Inferior parietal cortex (tissue), 1 donor: Measurements from ENCODE around the gene TXNRD2.

Experiments used
- DNase-seq: peaks from one replicate; pipeline ENCODE4 v3.0.0-alpha.2; 2016; ENCODE audit errors: extremely low spot score

The TXNRD2 gene

DNA sequence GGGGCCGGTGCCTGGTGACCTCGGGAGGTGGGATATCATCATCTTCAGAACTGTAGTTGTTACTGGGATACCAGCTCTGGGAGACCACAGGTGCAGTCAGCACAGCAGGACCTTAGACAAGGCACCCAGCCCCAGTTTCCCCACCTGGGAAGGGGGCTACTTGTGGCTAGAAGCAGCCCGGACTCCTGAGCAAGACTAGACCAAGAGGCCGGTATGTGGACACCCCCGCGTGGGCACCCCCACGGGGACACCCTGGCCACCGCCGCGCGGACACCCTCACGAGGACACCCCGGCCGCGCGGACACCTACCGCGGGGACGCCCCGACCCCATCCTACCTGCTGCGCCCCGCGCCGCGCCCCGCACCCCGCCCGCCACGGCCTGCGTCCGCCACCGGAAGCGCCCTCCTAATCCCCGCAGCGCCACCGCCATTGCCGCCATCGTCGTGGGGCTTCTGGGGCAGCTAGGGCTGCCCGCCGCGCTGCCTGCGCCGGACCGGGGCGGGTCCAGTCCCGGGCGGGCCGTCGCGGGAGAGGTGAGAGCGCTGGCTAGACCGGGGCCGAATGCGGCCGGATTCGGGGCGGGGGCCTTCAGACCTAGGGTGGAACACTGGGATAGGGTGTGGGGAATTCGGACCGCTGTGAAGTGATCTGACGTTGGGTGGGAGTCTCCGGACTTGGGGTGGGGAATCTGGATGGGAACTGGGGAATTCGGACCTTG lies at the start of gene TXNRD2, which contains the start of gene COMT:
TXNRD2 (minus strand) TSS at position 454 of the 718 bp plus-strand sequence; CDS start at position 439, 15 bp downstream.
COMT (plus strand) TSS at position 408 of the 718 bp plus-strand sequence. CDS start 20,755 bp downstream, outside the sequence.
- peak; percentile 65 for DNase-seq

DNA sequence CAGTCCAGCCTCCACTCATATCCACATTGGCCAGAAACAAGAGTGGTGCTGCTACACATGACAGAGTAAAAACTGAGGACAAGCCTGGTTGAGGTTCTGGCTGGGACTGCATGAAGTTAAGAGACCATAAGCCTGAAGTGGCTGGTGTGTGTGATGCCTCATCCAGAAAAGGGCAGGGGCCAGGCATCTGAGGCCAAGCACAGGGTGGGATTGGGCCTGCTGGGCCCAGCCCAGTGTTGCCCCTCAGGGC lies 49.7 kb upstream of the TXNRD2 start:
- DNase-seq, result no peak

DNA sequence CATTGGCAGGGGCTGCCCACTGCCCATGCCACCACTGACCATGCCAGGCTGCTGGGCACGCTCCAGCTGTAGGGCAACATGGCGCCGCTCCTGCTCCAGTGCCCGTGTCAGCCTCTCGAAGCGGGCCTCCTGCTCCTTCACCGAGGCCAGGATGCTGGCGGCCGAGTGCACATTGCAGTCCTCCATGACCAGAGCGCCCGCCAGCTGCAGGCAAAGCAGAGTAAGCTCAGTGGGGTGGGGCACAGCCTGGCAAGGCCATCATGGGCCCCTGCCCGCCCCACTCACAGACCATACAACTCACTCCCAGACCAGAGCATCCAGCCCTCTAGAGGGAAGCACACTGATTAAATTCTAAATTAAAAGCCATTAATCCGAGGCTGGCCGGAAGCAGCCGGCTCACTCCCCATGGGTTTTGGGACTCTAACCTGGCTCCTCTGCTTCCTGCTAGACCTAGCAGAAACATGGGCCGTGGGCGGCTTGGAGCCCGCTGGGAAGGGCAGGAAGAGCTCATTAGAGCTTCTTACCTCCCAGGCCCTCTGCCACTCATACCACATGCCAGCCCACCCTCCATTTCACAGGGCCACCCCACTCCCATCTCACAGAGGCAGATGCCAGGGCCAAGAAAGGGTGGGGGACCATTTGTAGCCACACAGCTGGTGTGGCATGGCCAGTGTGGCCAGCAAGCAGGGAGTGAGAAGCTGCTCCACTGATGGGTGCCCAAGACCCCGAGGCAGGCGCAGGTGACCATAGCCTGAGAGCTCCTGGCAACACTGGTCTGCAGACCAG lies 49.2 kb upstream of the TXNRD2 start:
- no peak for DNase-seq

DNA sequence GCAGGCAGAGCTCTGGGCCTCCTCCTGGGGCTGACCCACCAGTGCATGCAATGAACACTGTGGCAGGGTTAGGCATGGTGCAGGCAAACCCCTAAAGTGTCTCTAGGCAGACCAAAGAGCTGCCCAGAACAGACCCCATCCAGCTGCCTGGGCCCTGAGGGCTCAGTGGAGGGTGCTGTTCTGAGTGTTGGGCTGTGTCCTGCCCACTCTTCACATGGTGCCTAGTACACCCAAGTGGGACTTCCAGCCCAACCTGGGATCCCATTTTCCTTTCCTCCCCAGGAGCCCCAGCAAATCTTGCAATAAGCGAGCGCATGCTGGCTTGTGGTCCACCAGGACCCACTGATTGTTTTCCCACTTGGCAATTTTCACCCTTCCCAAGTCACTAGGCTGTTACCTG lies 48.6 kb upstream of the TXNRD2 start:
- DNase-seq, result no peak

DNA sequence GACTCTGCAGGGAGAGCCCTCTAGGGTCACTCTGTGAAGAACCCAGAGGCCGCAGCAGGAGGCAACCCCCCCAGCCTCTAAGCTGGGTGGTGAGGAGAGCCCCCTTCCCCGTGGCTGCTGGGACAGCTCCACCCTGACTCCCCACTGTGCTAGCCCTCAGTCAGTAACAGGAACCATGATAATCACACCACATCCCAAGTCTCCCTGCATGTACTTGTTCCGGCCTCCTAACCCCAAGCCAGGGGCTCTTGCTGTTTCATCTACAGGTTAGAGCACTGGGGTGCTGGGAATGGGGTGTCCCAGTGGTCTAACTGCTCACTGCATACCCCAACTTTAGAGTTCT lies 48.1 kb upstream of the TXNRD2 start:
- DNase-seq, result no peak

DNA sequence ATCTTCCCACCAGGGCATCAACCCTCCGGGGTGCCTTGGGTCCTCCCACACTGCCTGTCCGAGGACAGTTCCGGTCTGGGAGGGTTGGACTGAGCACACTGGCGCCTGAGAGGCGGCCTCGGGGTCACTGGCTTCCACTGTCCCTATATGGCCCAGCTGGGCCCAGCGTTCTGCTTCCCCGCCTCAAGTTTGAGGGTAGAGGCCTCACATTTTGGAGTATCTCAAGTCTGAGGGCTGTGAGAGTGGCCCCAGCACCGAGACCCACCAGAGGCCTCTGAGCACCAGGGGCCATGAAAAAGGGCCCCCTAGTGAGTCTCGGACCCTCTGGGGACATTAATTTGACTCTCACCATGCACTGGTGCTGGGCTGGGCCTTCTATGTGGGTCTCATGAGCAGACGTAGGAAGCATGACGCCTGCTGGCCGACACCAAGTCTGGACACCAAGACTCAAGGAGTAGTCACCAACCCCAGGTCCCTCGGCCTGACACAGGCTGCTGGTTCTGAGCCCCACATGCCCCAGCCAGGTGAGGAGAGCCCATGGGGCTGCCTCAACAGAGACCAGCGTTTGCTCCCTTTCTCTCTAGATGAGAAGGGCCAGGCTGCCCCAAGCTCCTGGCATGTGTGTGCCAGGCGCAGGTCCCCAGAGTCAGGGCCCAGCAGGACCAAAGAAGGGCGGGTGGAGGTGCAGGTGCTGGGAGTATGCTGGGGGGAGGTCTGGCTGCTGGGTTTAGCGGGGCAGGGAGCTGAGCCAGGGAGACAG lies 47.5 kb upstream of the TXNRD2 start:
- DNase-seq, result no peak

DNA sequence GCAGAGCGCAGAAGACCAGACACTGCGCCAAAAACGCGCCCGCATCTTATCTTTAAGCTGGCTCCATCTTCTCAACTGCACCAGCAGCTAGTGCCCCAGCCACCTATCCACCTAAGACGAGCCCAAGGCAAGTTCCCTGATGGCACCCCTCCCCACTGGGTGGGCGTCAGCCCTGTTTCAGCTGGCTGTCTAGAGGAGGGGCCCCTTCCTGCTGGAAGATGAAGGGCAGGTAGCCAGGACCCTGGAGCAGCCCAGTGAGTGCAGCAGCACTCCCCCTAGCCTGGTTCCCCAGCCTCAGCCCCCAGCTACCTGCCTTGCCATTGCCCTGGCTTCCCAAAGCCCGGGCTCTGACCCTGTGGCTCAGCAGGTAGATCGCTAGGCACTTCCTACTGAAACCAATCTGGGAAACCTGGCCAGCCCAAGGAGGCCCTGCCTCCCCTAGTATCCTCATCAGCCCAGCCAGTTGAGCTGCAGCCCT lies 46.8 kb upstream of the TXNRD2 start:
- DNase-seq, result no peak

DNA sequence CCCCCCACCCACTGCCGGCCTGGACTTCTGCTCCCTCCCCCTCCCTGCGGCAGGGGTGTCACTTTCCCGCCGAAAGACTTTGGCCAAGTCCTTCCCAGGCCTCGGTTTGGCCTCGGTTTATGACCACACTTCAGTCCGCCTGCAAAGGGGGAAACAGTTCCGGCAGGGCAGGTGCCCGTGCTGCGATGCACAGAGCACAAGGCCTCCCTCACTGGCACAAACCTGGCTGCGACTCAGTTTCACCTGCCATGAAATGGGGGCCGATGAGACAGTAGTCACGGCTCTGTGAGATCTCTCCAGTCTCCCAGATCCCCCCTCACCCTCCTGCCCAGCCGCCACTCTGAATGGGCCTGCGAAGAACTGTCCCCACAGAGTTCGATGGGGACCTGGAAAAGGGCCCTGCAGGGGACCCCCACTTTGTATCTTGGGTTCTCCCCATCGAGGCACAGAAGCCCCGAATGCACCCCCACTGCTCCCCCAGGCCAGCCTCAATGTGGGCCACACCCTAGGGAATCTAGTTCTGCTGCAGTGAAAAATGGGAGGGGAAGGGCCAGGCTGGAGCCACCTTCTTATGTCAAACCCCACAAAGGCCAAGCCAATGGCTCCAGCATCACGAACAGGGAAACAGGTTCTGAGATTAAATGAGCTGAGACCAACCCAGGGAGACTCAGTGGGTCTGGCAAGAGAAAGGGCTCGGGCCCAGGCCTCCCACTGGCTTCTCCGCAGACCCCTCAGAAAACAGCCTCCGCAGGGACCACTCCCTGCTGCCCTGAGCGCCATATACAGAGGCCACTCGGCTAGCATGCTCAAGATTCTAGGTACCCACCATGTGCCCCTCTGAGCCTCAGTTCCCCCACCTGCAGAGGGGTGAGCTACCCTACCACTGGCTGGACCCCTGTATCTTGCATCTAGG lies 46.0 kb upstream of the TXNRD2 start:
- no peak for DNase-seq

DNA sequence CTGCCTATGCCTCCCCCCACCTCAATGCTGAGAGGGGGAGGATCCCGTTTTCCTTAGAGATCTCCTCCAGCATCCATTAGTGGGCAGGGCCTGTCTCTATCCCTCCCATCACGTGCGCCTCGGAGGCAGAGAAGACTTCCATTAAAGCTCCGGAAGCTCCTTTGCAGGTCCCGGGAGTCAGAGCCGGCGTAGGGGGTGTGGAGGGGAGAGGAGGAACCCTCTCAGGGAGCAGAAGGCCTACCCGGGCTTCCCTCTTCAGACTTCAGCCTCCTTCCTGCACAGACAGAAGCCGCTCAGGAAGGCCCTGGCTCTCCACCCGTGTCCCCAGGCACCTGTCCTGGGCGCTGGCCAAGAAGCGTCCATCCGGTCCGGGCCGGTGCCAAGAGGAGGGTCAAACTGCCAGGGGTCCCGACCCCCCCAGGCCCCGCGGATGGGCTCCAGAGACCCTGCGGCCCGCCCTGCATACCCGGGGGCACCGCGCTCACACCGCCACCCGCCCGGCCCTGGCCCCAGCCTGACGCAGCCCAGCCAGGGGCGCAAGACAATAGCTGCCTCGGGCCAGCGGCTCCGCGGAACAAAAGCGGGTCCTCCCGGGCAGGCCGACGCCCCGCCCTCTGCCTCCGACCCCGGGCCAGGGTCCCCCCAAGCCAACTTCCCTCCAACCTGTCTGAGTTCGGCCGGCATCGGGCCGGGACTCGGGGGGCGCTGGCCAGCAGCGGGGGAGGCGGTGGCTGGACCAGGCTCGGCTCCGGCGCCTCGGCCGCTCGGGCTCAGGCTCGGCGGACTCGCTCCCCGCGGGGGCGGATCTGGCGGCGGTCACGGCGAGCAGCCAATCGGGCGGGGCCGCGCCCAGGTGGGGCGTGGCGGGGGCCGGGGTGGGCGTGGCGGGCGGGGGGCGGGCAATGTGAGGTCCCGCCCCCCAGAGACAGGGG lies 45.1 kb upstream of the TXNRD2 start:
- peak; percentile 59 for DNase-seq

DNA sequence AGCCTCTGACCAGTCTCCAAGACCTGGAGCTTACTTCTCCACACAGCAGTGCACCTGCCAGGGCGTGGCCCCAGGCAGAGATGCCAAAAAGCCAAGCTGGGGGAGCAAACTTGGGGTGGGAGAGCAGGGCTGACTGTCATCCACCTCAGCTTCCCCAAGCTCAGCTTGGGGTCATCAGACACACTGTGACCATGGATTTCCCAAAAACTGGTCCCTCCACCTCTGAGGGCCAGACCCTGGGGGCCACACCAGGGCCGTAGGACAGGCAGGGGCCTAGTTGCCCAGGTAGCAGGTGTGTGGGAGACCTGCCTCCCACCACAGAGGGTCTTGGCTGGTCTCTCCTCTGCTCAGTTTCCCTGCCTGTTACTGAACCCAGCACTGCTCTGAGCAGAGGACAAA lies 44.4 kb upstream of the TXNRD2 start:
- no peak for DNase-seq

DNA sequence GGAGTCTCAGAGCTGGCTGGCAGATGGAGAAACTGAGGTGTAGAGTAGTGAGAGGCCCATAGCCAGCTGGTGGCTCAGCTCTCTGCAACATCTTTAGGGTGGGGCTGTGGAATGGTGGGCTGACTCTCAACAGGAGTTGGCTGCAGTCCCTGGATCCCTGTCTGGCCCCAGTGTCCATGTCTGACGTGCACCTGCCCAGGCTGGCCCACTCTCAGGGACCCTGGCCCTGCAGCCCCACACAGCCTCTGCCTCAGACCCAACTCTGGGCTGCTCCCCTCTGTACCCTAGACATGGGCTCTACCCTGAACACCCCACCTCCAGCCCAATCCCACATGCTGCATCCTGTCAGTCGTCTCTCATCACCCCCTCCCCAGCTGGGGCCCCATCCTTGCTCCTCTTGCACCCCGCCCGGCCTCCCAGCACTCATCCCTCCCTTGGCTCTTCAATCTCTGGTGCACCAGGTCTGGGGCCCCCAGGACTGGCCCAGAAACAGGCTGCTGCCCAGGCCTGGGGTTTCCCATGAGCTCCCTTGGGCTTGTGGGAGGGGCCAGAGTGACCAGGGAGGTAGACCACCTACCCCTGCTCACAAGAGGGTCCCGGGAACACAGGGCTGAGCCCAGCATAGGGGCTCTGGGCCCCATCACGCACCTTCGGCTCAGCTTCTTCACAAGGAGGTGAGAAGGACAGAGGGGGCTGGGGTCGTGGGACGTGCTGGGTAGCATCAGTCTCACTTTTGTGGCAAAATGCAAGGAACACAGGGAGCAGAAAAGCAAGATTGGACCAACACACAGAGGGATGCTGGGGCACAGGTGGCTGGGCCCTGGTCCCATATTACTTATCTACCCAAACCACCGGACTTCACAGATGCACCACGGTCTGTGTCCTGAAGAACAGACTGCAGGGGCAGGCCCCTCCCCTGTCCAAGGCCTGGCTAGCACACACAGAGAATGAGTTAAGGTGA lies 43.5 kb upstream of the TXNRD2 start:
- DNase-seq, result no peak

DNA sequence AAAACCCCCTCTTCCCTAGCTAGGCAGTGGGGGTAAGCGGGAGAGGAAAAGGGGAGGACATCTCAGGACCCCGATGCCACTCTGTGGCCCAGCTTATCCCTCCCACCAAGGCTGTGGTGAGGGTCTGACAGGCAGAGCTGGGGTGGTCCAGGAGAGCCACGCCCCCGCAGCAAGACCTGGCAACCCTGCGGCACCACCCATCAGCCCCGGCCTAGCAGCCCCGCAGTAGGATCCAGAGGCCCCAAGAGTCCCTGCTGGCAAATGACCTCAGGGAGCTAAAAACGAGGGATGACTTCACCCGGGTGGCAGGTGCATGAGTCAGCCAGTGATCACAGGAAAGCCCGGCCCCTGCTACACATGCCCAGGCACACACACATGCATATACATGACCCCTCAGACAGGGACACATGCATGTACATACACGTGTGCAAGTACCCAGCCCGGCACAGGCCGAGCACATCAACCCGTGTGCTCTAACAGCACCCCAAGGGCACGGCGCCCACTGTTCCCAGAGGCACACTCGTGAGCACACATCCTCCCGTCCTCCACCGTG lies 42.7 kb upstream of the TXNRD2 start:
- no peak for DNase-seq

DNA sequence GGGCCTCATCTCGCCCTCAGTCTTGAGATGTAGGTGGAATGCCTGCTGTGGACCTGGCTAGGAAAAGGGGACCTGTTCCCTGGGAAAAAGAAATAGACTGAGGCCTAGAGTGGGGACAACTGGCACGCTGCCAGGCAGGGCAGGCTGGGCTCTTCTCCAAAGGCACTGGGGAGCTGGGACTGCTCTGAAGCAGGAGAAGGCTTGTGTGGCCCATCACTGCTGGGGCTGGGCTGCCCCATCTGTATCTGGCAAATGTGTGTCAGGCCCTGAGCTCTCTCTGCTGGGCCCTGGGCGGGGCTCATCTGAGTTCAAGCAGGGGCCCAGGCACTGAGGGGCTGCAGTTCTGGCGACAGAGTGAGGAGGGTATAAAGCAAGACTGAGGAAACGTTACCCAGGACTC lies 42.1 kb upstream of the TXNRD2 start:
- no peak for DNase-seq

DNA sequence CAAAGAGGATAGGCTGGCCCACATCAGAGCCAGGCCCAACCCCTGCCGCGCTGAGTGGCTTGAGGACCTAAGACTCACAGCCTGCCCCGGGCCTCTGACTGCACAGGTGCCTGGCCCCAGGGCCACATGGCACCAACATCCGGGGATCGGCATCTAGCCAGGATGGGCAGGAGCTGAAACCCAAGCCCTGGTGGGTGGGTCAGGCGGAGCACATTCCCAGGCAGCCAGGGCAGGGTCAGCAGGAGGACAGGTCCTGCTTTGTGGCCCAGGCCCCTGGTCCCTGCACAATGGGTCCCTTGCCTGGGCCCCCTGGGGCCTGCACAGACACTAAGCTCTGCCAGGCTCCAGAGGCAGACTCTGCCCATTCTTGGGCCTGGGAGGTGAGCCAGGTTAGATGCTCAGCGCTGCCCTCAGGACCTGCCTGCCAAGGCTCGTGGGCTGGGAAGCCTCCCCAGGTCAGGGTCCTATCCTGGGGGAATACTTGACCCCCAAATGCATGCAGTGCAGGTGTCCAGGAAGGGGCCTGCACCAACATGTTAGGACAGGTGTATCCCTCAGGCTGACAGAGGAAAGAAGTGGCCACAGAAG lies 41.5 kb upstream of the TXNRD2 start:
- DNase-seq, result no peak

DNA sequence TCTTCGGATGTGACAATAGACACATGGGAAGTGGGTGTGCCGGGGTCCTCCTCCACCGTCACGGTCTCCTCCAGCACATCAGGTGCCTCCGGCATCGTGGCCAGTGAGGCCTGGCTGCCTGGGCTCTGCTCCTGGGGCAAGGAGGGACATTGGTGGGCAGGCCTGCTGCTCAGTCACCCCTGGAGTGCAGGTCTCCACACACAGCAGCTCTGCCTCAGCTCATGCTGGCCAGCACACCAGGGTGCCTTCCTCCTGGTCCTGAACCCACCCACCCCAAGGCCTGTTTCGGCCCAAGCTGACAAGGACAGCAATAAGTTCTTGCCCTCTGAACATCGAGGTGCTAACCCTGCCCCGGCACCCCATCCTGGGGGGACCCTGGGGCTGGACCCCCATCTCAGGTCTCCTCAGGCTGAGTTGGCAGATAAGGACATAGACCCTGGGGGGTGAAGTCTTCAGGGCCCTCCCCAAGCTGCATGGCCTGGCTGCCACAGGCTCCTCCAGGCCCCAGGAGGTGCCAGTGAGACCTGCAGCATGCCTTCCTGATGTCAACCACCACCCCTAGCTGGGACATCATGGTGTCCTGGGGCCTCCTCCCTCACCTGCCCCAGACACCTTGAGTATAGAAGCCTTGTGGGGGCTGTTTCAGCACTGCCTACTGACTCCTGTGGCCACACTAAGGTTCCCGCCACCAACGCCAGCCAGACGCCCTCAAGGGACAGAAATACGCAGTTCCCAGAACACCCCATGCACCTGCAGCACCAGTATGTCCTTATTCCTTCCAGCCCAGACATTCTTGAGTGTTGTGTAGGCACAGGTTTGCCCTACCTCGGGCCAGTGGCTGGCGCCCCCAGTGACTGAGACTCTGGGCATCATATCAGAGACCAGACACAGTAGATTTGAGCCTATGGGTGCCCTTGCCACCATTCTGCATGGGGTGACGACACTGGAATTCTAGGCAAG lies 40.6 kb upstream of the TXNRD2 start:
- no peak for DNase-seq

DNA sequence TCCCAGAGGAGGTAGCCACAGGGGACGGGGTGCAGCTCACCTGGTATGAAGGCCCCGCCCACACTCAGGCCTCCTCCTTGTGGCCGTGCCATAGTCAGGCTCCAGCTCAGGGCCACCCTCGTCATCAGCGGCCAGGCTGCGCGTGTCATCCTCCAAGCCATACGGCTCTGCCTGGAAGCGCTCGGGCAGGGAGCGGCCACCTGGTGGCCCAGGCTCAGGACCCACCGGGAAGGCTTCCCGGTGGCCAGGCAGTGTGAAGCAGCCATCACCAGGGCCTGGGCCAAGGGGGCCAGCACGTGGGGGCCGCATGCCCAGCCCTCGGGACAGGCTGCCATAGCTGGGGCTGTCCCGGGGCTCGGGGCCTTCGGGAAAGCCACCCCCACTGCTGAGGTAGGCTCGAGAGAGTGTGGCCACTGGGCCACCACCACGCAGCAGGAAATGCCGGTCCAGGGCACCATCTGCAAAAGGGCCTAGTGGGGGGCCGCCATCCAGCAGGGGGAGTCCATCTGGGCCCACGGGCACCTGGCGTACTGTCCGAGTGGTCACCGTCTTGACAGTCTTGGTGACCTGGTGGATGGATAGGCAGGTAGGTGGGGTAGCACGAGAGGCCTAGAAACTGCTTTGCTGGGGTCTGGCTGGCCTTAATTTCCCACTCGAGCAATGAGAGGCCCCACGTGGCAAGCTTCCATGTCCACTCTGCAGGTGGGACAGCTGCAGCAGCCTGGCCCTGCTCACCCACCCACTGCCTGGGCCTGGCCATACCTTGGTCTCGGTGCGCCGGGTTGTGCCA lies 39.7 kb upstream of the TXNRD2 start:
- no peak for DNase-seq

DNA sequence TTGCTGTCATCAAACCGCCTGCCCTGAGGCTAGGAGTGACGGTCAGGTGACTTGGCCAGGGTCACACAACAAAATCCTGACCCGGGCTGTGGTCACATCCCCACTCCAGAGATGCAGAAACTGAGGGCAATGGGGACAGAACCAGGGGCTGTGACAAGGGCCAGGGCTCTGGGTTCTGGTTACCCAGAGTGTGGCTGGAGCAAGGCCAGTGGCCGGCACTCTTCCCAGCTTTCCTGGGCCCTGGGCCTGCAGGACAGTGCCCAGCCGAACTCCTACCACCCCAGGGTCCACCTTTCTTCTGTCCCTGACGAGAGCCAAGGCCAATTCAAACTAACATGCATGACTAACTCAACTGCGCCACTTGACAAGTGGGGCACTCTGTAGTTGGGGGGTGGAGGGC lies 39.1 kb upstream of the TXNRD2 start:
- DNase-seq, result no peak
